DOHH2 (cell line): ENCODE measurements around the gene FCGBP.

ENCODE experiments used
- CTCF ChIP-seq: fragments of 200-600 bp; sonication (generic); IDR thresholded peaks from one replicate; pipeline ENCODE4 v1.5.1; 2014; ENCODE audit warnings: antibody characterized with exemption, mild to moderate bottlenecking, low read depth, low read length; ENCODE audit not compliant: poor library complexity, severe bottlenecking
- EZH2phosphoT487 ChIP-seq: fragments of 200-600 bp; sonication (generic); IDR thresholded peaks from 2 replicates; pipeline ENCODE4 v1.6.1; 2017; ENCODE audit warnings: borderline replicate concordance, mild to moderate bottlenecking, antibody characterized with exemption, low read length, moderate library complexity, mixed read lengths

DNA sequence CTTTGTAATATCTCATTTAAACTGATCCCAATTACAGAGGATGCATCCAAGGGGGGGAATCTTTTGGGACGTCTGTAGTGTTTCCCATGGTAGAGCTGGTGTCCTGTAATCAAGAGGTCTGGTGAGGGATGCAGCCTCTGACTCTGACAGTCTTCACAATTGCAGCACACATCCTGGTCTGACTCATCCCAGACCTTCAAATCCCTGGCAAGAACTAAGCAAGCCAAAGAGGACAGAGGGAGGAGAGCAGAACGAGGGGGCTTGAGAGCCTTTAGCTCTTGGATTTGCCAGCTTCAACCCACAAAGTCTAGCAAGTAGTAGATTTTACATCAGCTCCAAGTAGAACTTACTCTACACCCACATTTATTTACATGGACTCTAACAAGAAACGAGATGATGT is 17.3 kb upstream of the FCGBP start:
- TF ChIP-seq CTCF: no peak
- no peak for TF ChIP-seq EZH2phosphoT487
